Measurements from ENCODE around the gene HDAC4. TPM values are rescaled to one million over a fixed set of nuclear protein-coding genes. Genes with fewer than 3 reads are reported as not detected.

The HDAC4 gene
- total RNA-seq, 1 experiment from 2014 or later: 5.5 TPM

DNA sequence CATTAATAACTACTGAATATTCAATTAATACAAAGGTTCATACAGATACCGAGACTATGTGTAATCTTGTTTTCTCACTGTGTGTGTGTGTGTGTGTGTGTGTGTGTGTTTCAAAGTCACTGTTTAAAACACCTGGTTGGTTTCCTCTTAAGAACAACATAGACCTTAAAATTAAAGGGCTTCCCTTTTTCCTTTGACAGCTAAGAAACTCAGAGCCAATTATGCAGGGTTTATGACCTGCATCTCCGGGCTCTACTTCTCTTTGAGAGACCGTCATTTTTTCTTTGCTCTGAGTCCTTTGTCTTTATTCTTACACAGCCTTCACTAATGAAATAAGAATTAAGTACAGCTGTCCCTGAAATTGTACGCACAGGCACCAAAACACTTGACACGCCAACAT is 145.6 kb downstream of the HDAC4 start:
- DNase-seq (ENCODE audit: low read depth): no peak

GRCh38 chr2:239253701-239254436 is 147.0 kb downstream of the HDAC4 start:
- no peak for DNase-seq (ENCODE audit: low read depth)

DNA sequence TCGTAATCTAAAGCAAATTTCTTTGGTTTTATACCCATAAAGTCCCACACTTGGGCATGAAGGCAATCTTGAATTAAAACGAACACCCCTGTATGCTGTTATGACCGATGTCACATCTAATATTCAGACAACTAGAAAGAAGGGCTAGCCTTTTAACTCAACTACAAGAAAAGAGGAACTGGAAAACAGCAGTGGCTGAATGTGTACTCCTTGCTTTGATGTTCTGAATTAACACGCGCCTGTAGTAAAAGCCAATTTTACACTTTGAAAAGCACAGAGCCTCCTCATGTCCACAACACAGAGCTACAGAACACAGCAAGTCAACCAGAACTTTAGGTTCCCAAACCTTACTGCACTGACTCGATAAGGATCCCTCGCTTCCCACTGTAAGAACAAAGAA is 147.6 kb downstream of the HDAC4 start:
- no peak for DNase-seq (ENCODE audit: low read depth)

GRCh38 chr2:239252801-239253200 is 148.0 kb downstream of the HDAC4 start:
- DNase-seq (ENCODE audit: low read depth): no peak

GRCh38 chr2:239252393-239252792 is 148.4 kb downstream of the HDAC4 start:
- DNase-seq (ENCODE audit: low read depth): no peak

- DNase-seq (ENCODE audit: low read depth): no peak
Measured at GRCh38 chr2:239251971-239252370, 148.8 kb downstream of the HDAC4 start.

GRCh38 chr2:239250216-239251081 is 150.4 kb downstream of the HDAC4 start:
- DNase-seq (ENCODE audit: low read depth): no peak

- DNase-seq (ENCODE audit: low read depth): no peak
Measured at GRCh38 chr2:239249776-239250175, 151.0 kb downstream of the HDAC4 start.

DNA sequence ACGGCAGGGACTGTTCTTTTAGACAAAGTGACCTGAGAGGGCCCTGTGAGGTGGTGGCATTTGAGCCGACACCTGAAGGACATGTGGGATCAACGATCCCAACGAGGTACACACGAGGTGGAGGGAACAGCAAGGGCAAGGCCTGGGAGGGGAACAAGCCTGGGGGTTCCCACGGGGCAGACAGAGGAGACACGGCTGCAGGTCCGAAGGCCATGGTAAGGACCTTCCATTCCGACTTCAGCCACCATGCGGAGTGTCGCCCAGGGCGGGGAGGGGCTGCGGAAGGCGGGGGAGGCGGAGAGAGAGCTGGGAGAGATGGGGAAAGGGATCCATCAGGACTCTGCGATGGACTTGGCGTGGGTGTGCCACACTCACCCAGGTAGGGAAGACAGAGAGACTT is 151.8 kb downstream of the HDAC4 start:
- no peak for DNase-seq (ENCODE audit: low read depth)

GRCh38 chr2:239247401-239248245 is 153.2 kb downstream of the HDAC4 start:
- DNase-seq (ENCODE audit: low read depth): peak; percentile 86

DNA sequence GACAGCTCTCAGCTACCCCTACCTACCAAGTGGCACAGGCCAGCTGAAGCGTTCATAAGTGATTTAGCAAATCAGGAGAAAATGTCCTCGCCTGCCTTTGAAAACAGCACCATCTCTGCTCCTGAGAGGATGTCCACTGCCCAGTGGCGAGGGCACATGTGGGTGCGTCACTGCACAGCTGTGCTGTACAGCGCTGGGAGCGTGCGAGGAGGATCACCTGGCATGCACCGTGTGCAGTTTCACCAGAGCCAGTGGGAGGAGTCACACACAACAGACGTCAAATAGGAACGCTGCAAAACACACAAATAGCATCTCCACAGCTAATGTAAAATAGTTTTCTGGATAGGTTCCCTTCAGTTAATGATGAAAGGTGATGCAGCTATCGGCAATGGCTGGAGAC is 154.1 kb downstream of the HDAC4 start:
- DNase-seq (ENCODE audit: low read depth): no peak

DNA sequence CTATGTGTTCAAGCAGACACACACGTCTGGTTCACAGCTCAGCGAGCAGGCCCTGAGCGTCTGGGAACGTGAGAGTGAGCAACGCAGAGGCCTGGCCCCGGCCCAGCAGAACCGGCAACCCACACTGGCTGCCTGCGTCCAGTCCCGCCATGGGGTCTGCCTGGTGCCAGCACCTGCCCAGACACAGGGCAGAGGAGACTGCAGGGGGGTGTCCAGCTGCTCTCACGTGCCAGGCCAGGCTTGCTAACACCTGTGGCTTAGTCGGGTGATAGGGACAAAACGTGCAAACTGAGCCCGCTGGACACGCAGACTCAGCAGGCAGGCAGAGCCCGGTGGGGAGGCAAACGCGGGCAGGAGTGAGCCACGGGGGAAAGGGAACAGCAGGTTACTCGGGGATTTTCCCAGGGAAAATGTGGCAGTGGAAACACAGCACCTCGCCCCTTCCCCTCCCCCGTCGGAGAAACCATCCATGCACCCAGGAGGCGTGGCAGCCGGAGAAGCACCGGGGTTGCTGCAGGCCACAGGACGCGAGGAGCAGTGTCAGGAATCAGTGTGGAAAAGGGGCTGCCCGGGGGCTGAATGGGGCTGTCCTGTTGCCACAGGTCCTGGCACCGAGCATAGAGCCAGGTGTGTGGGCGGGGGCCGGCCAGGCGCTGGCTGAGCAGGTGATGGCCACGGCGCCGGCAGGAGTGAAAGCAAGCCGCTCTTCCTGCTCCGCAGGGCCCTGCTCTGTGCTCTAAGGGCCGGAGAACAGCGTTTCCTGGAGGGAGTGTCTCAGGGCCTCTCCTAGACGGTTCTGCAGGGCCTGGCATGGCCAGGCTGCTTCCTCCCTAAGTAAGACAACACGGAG is 154.7 kb downstream of the HDAC4 start:
- no peak for DNase-seq (ENCODE audit: low read depth)

- no peak for DNase-seq (ENCODE audit: low read depth)
Measured at GRCh38 chr2:239245107-239245506, 155.7 kb downstream of the HDAC4 start.

DNA sequence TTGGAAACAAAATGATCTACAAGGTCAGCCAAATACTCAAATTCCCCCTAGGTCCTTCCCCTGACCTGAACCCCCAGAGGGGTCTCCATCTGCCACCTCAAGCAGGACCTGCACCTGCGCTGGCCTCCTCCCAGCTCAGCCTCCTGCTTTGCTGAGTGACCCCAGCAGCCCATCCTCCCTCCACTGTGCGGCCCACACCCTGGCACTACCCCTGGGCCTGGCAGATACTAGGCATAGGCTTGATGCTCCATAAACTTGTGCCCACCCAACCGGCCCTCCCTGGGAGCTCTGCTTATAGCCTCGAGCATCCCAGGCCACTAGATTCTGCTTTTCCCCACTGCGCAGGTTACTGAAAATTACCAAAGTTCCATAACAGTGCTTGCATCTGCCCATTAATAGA is 156.2 kb downstream of the HDAC4 start:
- DNase-seq (ENCODE audit: low read depth): no peak

DNA sequence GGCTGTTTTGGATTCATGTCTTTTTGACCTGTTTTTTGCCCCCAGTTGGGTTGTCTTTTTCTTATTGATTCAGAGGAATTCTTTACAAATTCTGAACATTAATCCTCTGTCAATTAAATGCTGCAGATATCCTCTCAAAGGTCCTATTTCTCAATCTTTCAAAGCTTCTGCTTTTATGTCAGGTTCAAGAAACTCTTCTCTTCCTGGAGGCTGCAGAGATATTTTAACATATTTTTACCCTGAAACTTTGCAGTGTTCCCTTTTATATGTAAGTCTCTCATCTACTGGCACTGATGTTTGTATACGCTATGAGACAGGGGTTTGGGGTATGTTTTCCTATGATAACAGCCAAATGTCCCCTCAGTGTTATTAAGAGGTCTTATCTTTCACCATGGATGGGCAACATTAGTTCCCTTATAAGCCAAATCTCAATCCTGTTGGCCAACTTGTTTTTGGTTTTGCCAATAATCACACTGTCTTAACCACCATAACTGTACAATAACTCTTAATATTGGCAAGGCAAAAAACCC is 159.3 kb downstream of the HDAC4 start:
- no peak for DNase-seq (ENCODE audit: low read depth)

DNA sequence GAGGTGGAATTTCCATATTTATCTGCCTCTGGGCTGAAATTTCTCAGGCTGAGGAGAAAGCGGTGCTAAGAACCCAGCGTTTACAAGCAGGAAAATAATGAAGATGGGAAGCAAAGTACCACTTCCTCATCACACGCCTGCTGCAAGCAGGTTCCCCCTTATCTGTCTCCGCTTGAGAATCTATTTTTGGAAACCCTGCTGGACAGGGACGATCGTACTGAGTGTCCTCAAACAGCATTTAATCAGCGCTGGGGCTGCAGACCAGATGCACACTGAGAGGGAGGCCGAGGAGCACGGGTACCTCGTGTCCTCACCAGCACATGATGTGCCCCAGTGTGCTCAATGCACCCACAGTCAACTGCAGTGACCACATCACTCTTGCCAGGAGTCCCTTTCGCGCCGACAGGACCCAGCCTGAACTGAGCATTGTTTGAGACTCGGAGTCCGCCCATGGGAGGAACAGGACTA is 160.4 kb downstream of the HDAC4 start:
- DNase-seq (ENCODE audit: low read depth): no peak

DNA sequence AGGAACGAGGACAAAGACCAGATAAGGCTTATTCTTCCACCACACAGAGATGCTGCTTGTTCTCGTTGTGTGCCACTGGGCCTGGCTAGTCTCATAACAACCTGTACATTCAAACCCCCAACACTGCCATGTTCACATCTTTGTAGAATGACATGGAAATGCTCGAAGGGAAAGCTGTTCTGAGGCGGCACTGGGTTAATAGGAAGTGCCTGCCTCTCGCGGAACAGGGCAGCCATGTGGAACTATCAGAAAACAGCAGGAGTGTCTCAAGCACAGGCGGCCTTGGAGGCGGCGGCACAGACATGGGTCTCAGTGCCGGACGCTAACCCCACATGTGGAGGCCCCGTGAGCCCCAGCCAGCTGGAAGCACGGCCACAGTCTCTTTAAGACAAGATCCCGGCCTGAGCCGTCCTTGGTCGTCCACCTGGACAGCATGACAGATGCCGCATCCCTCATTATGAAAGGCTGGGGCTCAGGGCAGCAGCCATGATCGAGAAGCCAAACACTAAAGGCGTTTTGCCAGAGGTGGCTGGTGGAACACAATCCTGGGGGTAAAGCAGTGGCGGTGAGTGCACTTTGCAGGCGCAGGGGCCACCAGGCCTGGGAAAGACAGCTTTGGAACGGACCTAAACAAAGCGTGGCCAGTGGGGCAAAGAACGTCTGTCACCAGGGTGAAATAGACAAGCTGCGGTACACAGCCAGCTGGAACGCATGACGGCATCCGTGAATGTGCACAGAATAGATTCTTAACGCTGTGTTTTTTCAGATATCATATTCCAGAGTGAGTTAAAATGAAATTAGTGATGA is 161.0 kb downstream of the HDAC4 start:
- DNase-seq (ENCODE audit: low read depth): no peak

GRCh38 chr2:239238839-239239606 is 161.8 kb downstream of the HDAC4 start:
- no peak for DNase-seq (ENCODE audit: low read depth)

- no peak for DNase-seq (ENCODE audit: low read depth)
Measured at GRCh38 chr2:239238381-239238780, 162.4 kb downstream of the HDAC4 start.

Measured in Daoy (cell line).